ENCODE results near the gene PPP1R7.

The PPP1R7 gene

DNA sequence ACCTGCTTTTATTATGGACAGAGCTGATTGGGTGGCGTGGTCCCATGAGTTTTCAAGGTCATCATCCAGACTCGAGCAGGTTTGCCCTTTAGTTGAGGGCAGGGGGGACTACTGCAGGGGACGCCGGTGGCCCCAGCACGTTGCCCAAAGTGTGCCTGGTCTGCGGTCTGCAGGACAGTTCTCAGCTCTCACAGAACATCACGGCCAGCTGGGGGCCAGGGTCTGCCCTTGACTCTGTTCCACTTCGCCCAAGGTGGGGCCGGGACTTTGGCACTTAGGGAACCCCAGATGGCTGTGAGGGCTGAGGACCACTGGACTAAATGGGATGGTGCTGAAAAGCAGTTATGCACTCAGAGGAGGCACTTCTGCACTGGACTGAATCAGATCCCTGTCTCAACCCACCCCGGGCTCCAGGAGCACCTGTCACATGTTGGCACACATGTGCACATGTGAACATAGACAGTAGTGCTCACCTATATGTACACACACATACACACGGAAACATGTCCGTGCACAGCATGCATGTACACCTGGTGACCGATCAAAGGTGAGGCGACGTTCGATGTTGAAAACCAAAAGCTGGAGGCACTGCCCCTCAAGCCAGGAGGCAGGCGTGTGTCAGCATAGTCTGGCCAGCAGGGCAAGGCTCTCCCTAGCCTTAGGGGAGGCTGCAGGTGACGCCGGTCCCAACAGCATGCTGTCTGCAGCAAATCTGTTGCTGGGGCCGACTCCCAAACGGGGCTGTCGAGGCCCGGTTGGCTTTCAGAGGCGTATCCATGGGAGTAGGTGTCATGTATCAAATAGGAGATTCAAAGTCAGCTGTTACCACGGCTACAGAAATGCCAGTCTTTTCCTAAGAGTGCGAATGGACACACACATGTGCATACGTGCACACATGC, 48.4 kb downstream of the PPP1R7 start:
- DNase-seq: no peak

DNA sequence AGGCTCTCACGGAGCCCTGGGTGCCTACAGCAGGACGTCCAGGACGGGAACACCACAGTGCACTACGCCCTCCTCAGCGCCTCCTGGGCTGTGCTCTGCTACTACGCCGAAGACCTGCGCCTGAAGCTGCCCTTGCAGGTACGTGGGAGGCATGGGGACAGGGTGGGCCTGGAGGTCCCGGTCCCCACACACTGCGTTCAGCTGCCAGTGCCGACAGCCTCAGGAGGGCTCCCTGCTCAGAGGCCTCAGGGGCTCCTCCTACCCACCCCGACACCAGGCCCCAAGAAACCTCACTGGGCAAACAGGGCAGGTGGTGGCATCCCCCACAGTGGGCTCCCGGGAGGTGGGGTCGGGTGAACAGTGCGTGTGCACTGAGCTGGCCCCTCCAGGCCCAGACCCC, 49.0 kb downstream of the PPP1R7 start:
- DNase-seq: no peak

DNA sequence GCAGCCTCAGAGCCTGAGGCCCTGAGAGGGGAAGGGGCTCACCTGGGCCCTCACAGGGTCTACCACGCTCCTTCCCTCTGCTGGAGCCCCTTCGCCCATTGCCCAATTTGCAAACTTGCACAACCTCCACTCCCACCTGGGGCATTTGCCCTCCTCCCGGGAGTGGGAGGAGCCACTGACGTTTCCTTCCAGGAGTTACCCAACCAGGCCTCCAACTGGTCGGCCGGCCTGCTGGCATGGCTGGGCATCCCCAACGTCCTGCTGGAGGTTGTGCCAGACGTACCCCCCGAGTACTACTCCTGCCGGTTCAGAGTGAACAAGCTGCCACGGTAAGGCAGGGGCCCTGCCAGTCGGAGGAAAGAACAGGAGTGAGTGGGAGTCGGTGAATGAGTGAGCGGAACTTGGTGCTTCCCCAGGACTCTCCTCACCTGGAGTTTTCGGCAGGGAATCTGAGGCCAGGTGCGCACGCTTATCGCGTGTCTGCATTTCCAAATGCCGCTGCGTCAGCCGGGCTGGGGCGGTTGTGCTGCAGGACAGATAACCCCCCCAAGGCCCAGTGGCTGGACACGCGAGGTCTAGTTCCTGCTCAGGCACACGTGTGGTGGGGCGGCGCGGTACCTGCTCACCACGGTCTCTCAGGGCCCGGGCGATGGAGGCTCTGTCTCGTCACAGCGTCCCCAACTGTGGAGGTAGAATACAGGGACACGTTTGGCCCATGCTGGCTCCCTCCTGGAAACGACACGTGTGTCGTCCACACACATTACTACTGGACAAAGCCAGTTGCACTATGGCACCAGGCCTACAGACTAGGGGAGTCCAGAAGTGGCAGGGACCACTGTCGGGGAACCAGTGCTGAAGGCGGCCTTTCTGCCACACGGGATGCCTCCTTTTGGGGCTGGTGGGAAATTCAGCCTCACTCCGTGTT, 49.9 kb downstream of the PPP1R7 start:
- no peak for DNase-seq

DNA sequence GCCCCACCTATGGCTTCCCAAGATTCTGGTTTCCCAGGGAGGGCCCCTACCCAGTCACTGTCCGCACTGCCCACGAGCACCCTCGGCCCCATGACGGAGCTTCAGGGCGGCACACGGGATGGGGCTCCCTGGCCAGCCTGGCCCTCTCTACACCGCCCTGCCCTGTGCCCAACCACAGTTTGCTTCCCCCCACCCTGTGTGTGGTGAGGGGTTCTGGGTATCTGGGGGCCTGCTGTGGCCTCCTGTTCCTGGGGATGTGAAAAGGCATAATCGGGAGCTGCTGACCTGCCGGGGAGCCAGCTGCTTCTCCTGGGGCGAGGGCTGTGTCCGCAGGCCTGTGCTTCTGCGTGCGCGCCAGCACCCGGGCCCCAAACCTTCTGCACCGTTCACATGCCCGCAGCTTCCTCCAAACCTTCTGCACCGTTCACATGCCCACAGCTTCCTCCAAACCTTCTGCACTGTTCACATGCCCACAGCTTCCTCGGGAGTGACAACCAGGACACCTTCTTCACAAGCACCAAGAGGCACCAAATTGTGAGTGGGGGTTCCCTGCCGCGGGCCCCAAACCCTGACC, 50.6 kb downstream of the PPP1R7 start:
- no peak for DNase-seq

DNA sequence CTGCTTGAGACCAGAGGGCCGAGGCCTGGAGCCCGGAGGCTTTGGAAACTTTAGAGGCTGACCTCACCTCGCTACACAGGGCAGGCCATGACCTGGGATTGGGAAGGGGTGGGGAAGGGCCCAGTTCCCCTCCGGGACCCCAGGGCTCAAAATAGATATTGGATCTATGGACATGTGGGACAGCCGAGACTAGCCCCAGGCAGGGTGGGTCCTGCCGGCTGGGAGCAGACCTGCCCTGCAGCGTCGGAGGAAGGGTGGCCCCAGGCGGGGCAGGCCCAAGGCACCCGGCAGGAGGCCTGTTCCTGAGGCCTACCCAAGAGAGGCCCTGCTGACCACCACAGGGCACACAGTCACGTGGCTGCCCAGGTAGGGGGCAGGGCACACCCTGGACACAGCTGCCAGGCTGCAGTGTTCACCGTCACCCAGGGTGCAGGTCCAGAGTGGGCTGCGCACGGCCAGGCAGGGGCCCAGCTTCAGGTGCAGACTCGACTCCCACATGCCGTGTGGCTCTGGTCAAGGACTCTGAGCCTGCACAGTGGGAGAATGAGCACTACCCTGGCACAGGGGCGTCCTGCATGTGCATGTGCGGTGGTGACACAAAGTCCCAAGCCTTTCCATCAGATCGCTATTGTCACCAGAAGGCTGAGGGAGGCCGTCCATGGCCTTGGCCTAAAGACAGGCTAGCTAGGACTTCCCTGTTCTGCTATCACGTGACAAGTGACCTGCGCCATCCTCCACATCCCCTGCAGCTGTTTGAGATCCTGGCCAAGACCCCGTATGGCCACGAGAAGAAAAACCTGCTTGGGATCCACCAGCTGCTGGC, 51.4 kb downstream of the PPP1R7 start:
- DNase-seq: no peak

DNA sequence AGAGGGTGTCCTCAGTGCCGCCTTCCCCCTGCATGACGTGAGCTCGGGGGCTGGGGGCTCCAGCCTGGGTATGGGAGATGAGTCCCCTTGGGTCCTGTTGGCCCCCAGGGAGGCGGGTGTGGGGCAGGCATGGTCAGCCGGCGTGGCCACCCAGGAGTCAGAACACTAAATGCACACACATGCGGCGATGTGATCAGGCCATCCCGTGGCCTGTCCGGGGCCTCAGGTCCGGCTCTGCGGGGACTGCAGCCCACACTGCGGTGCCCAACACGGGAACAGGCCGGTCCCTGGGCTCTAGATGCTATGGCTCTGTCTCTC, 52.0 kb downstream of the PPP1R7 start:
- no peak for DNase-seq

DNA sequence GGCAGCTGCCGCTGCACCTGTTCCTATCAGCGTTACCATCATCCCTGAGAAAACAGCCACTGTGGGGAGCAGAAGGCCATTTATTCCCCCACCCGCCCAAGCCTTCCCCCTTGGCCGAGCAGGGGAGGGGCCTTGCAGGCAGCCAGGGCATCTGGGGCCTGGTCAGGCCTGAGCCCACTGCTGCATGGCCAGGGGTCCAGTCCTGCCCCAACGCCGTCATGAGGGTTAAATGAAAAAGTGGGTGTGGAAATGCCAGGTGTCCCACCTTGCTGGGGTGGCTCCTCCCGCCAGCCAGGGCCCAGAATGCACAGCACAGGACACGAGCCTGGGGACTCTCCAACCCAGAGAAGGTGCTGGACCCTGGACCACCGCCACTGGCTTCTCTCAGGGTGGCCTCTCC, 52.4 kb downstream of the PPP1R7 start:
- DNase-seq: no peak

DNA sequence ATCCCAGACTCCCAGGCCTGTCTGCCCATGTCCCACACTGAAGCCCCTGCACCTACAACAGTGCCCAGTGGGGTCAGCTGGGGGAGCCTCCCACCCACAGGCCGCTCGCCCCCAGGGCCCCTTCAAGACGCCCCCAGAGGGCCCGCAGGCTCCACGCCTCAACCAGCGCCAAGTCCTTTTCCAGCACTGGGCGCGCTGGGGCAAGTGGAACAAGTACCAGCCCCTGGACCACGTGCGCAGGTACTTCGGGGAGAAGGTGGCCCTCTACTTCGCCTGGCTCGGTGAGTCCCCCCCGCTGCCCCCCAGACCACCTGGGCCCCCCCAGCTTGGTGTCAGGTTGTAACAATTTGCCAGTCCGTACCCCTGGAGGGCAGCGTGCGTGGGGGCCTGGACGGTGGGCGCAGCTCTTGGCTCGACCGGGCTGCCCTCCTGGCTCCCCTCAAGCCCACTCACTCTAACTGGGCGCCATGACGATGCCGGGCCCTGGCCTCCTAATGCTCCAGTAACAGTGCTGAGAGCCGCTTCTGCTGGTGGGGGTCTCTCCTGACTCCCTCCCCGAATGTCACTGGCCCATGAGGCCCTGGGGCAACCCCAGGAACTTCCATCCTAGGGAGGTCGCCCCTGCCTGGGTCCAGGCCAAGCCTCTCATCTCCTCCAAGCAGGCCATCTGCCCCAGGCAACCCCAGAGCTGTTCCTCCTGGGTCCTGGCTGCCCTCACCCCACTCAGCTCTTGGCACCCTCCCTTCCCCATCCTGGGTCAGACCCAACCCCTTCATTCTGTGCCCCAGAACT, 53.1 kb downstream of the PPP1R7 start:
- no peak for DNase-seq

DNA sequence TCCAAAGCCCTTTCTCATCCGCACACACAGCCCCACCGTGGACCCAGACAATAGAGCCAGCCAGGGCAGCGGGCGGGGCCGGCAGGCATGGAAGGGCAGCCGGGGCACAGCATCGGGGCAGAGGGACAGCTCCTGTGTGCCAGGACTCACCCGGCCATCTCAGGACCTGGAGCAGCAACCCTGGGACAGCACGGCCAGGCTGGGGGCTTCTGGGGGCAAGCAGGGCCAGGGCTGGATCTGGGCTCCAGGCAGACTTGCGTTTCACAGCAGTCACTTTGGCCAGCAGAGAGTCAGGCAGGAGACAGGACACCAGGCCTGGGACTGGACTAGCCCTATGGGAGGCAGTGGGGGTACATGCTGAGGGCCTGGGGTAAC, 53.7 kb downstream of the PPP1R7 start:
- DNase-seq: no peak

DNA sequence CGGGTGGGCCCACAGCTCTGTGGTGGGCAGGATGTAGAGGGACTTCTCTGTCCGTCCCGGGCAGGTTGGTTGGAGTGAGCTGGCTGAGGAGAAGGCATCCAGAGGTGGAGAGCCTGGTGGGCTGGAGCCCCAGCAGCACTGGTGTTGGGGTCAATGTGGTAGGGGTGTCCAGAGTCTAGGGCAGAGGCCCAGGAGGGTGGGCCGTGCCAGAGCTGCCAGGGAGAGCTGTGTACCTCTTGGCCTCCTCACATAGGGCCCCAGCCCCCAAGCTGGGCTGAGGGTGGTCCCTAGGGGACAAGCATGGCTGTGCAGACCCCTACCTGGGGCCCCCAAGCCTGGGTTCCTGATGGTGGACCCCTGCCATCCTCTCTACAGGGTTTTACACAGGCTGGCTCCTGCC, 54.2 kb downstream of the PPP1R7 start:
- no peak for DNase-seq

DNA sequence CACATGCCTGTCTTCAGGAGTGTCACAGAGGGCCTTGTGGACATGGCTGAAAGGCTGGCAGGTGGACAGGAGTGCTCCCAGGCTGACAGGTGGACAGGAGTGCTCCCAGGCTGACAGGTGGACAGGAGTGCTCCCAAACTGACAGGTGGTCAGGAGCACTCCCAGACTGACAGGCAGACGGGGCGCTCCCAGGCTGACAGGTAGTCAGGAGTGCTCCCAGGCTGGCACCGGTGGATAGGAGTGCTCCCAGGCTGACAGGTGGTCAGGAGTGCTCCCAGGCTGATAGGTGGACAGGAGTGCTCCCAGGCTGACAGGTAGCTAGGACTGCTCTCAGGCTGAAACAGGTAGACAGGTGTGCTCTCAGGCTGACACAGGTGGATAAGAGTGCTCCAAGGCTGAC, 54.8 kb downstream of the PPP1R7 start:
- DNase-seq: no peak

DNA sequence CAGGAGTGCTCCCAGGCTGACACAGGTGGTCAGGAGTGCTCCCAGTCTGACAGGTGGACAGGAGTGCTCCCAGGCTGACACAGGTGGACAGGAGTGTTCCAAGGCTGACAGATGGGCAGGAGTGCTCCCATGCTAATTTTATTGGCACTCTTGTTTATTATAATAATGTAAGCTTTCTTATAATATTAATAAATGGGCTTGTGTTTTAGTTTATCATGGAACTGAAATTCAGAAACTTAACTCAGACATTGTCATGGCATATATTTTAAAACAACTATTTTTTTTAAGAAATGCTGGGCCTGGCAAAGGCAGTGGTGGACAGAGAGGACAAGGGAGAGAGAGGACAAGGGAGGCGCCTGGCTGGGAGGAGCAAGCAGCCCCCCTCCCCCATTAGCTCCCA, 56.9 kb downstream of the PPP1R7 start:
- DNase-seq: no peak

DNA sequence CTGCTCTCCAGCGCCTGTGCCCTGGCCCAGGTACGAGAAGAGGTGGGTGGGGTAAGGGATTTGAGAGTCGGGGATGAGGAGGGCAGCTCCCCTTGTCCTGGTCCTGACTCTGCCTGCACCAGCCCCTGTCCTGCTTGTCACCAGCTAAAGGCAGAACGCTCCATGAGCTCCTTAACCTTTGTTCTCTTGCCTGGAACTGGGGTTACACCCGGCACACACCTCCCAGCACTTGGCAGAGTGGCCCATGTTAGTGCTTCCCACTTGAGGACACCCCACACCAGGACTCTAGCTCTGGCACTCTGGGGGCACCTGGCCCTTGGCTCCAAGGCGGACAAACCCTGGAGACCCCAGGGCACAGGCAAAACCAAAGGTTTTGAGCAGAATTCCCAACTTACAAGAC, 57.4 kb downstream of the PPP1R7 start:
- no peak for DNase-seq

DNA sequence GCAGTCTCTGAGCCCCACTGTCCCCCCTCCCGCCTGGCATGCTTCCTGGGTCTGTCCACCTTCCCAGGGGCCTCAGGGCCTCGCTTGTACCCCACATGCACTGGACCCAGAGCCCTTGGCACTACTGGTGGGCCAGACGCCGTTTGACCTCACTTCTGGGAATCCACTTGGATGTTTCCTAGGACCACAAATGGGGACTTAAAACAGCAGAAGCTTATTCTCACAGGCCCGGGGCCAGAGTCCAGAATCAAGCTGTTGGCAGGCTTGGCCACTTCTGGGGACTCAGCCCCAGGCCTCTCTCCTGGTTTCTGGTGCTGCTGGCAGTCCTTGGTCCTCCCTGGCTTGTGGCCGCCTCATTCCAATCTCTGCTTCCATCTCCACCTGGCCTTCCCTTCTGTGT, 57.8 kb downstream of the PPP1R7 start:
- DNase-seq: no peak

DNA sequence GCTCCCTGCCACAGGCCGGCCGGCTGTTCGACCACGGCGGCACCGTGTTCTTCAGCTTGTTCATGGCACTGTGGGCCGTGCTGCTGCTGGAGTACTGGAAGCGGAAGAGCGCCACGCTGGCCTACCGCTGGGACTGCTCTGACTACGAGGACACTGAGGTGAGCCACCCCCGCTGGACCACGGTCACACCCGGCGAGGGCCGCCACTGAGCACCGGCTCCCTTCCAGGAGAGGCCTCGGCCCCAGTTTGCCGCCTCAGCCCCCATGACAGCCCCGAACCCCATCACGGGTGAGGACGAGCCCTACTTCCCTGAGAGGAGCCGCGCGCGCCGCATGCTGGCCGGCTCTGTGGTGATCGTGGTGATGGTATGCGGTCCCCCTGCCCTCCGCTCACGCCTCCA, 59.0 kb downstream of the PPP1R7 start:
- DNase-seq: no peak

DNA sequence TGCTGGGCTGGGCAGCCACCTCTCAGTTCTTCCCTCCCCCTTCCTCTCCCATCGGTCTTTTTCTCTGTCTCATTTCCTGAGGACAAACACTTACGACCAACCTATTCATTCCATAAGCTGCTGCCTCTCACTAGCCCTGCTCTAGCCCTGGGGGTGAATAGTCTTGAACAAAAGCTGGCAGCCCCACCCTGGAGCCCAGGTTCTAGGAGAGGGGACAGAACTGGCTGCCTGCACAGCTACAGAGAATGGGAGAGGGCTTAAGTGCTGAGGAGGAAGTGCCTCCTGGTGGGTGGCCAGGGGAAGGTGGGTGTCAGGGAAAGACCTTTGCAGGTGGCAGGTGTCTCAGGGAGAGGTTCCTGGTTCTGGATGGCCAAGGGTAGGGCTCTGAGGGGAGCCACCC, 61.0 kb downstream of the PPP1R7 start:
- no peak for DNase-seq

DNA sequence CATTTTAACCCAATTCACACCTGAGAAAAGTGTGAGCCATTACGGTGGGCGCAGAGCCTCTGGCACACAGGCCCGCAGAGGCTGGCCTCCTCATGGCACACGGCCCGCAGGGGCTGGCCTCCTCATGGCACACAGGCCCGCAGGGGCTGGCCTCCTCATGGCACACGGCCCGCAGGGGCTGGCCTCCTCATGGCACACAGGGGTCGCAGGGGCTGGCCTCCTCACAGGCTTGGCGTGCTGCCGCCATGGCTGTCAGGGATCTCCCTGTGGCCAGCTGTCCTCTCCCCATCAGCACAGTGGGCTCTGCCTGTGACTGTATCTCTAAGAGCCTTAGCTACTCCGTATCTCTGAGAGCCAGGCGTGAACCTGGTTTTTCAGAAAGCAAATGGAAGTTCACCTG, 62.8 kb downstream of the PPP1R7 start:
- no peak for DNase-seq

DNA sequence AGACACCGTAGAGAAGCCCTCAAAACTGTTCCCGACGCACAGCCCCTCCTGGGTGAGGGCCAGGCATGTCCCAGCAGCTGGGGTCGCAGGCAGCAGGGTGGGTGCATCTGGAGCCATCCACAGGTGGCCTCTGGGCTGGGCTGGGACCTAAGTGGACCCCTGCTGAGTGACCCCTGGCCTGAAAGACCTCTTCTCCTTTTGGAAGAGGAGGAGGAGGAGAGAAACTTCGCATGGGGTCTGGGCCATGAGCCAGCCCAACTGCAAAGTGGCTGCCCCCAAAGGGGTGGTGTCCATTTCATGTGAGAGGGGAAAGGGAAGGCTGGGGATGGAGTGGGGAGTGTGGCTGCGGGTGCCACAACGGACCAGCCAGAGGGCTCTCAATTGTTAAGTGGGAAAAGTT, 63.3 kb downstream of the PPP1R7 start:
- DNase-seq: no peak

DNA sequence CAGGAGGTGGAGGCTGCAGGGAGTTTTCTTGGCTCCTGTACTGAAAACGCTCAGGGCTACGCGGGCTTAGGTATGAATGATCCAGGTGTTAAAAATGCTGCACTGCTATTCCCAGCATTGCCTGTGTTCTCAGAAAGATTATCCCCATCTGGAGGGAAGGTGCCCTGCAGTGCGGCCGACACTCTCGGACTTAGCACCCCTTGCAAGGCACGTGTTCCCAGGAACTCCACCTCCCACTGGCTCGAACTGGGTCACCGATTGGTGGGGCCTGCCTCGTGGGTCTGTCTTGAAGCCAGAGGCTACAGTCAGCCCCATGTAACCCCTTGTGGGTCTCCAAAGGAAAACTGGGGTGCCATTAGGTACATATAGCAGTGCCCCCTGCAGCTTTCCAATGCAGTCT, 63.9 kb downstream of the PPP1R7 start:
- no peak for DNase-seq

DNA sequence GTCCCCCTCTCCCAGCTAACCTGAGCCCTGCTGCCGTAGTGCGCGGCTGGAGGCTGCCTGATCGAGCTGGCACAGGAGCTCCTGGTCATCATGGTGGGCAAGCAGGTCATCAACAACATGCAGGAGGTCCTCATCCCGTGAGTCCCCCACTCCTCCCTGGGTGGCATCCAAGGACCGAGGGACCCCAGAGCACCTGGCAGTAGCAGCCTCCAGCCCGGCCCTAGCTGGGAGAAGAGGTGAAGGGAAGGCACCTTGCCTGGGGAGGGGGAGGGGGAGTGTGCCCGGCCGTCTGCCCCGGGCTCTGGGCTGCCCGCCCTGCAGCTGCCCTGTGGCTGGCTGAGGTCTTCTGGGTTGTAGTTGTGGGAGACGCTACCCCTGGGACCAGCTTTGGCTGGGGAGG, 64.5 kb downstream of the PPP1R7 start:
- no peak for DNase-seq

DNA sequence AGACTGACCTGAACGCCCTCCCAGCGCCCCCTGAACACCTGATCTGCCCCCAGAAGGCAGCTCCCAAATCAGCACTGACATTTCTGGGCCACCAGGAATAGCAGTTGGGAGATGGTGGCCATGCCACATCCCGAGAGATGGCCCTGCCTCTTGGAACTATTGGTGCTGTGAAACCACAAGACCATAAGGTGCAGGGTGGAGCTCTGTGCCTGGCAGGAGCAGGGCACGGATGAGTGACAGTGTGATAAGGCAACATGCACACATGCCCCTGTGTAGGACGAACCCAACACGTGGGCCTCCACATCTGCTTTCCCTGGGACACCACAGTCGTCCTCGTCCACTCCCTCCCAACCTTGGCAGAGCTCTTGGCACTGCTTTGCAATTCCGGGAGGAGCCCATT, 65.2 kb downstream of the PPP1R7 start:
- no peak for DNase-seq

DNA sequence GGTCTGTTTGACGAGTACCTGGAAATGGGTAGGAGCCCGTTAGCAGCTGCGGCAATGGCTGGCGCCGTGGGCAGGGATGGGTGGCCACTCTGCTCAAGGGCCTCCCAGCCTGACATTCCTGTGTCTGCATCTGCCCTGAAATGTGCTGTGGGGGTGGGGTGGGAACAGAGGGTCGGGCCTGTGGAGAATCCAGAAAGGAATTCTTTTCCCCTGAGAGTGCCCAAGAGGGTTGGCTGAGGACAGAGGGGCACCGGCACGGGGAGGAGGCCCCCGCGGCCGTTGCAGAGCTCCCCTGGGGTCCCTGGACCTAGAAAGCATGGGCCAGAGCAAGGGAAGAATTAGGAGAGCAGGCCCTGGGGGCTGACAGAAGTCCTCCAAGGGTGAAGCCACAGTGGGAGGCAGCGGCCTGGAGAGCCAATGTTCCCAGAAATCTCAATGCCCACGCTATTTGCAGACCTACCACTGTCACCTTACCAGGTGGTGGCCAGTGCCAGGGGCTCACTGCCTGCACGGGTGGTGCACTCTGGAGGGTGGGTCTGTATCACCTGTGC, 66.0 kb downstream of the PPP1R7 start:
- DNase-seq: no peak

Data from amniotic stem cell (primary cell).